Spleen (tissue), 7 donors: Measurements from ENCODE around the gene RPL7A.

Experiments used
- POLR2A ChIP-seq, 3 donors: fragments of 450-650 bp; IDR thresholded peaks; one replicate each; pipeline ENCODE4 v1.5.1; 2017; ENCODE audit warnings: antibody characterized with exemption in 3 of 3, mild to moderate bottlenecking in 1 of 3
- POLR2AphosphoS5 ChIP-seq, 3 donors: sonication (generic); formaldehyde crosslinking; IDR thresholded peaks; one replicate each; pipeline ENCODE4 v1.5.1; 2017; ENCODE audit warnings: antibody characterized with exemption in 3 of 3
- TF ChIP-seq, protein P1 (sequence below), 11 experiments: fragments of 200-600 bp in 7 of 11; fragments of 450-650 bp in 4 of 11; sonication (generic) in 4 of 11; IDR thresholded peaks in 8 of 11; conservative IDR thresholded peaks in 3 of 11; 1 replicate in 7 of 11; 2 replicates in 4 of 11; pipeline versions ENCODE4 v1.4.0 to v1.8.0; 2016 to 2021; ENCODE audit warnings: antibody characterized with exemption in 11 of 11, inconsistent platforms in 4 of 11, mild to moderate bottlenecking in 1 of 11
- donor health status: DM: no; HTN: no; CAD: no; lungs with moderate emphysema.
- donor health status: DM: no; HTN: no; CAD: no.
- donor health status: DM: no; HTN: no; CAD: no.

DNA sequence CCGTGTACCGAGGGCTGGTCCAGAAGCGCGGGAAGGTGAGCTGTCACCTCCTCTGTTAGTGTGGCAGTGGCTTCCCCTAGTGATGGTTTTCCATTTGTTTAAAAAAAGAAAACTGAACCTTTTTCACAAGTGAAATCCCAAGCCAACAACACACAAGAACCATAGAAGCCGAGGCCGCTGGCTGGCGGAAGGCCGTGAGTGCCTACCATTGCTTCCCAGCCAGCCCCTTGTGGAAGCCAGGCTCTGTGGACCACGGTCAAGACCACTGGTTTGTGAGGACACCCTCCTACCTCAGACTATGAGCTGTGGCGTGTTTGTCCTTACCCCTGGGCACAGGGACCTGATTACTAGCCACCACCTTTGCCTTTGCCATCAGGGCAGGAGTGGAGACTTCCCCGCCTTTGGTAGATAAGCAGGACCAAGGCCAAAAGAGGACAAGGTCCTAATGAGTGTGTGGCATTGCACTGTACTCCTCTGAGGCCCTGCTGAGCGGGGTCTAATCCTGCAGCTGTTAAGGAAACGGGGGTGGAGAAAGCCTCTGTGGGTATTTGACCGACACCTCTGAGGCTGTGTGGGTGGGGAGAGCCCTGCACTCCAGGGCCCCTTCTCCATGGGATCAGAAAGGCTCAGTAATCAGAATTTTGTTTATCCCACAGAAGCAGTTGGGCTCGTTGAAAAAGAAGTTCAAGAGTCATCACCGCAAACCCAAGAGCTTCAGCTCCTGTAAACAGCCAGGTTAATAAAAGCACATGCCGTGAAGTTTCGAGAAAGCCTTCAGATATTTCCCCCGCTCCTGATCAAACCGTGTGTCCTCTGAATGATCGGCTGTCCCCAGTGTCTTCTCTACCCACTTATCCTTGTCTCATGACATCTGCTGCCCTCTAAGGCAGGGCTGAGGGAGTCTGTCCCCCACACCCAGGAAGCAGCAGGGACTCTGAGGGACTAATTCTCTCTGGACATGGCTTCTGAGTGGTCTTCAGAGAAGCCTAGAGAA is 12.7 kb downstream of the RPL7A start:
- TF ChIP-seq, protein P1, sequence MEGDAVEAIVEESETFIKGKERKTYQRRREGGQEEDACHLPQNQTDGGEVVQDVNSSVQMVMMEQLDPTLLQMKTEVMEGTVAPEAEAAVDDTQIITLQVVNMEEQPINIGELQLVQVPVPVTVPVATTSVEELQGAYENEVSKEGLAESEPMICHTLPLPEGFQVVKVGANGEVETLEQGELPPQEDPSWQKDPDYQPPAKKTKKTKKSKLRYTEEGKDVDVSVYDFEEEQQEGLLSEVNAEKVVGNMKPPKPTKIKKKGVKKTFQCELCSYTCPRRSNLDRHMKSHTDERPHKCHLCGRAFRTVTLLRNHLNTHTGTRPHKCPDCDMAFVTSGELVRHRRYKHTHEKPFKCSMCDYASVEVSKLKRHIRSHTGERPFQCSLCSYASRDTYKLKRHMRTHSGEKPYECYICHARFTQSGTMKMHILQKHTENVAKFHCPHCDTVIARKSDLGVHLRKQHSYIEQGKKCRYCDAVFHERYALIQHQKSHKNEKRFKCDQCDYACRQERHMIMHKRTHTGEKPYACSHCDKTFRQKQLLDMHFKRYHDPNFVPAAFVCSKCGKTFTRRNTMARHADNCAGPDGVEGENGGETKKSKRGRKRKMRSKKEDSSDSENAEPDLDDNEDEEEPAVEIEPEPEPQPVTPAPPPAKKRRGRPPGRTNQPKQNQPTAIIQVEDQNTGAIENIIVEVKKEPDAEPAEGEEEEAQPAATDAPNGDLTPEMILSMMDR (IDR thresholded peaks at IDR 0.05 in 8 of 11, conservative IDR thresholded peaks at IDR 0.05 in 3 of 11) = no peak
- TF ChIP-seq POLR2AphosphoS5 (IDR thresholded peaks at IDR 0.05) (peak; percentile 22 to 41 (median 41)), POLR2A (IDR thresholded peaks at IDR 0.05) (no peak)
